ENCODE data around the gene ATRIP.
A peak's percentile ranks its signal among the peaks of the same experiment; 100 is the strongest.

The ATRIP gene

DNA sequence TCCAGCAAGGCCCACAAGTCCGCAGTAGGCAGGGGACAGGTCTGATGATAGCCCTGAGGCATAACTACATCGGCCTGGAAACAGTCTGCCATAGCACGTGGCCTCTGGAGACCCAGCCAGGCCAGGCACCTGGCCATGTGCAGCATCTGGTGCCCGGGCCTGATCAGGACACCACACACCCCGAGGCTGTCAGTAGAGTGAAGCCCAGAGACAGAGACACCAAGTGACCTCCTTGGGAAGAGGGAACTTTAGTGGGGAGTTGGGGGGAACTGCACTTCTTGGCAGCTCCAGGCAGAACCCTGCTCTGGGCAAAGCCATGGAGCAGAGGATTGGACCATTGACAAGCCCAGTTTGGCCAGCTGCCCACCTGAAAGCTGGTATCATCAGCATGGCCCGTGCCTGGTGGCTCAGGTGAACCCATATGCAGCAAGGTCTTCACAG, 56.2 kb downstream of the ATRIP start:
- H3K9me3 ChIP-seq (ENCODE audit: severe bottlenecking), result no peaks in the 10 kb centered on the region
- H3K36me3 ChIP-seq (ENCODE audit: low read depth), result peaks cover 6% of the 10 kb centered on the region; the same call in 1 of the 2 replicates
- TF ChIP-seq, protein P1, sequence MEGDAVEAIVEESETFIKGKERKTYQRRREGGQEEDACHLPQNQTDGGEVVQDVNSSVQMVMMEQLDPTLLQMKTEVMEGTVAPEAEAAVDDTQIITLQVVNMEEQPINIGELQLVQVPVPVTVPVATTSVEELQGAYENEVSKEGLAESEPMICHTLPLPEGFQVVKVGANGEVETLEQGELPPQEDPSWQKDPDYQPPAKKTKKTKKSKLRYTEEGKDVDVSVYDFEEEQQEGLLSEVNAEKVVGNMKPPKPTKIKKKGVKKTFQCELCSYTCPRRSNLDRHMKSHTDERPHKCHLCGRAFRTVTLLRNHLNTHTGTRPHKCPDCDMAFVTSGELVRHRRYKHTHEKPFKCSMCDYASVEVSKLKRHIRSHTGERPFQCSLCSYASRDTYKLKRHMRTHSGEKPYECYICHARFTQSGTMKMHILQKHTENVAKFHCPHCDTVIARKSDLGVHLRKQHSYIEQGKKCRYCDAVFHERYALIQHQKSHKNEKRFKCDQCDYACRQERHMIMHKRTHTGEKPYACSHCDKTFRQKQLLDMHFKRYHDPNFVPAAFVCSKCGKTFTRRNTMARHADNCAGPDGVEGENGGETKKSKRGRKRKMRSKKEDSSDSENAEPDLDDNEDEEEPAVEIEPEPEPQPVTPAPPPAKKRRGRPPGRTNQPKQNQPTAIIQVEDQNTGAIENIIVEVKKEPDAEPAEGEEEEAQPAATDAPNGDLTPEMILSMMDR (IDR thresholded peaks at IDR 0.05; ENCODE audit: poor library complexity, severe bottlenecking), result no peak
- peaks cover 12% of the 10 kb centered on the region for H3K4me1 ChIP-seq (ENCODE audit: insufficient read depth, poor library complexity, severe bottlenecking)
- H3K27ac ChIP-seq (ENCODE audit: poor library complexity, severe bottlenecking), result peak overlapping the region; percentile 68
- no peak overlapping the region for H3K4me3 ChIP-seq (ENCODE audit: severe bottlenecking)
- DNase-seq (ENCODE audit: low spot score) (no peak), ATAC-seq (ENCODE audit: low read depth) (no peak)
- no peaks in the 10 kb centered on the region for H3K27me3 ChIP-seq (ENCODE audit: insufficient read depth, poor library complexity, severe bottlenecking)

DNA sequence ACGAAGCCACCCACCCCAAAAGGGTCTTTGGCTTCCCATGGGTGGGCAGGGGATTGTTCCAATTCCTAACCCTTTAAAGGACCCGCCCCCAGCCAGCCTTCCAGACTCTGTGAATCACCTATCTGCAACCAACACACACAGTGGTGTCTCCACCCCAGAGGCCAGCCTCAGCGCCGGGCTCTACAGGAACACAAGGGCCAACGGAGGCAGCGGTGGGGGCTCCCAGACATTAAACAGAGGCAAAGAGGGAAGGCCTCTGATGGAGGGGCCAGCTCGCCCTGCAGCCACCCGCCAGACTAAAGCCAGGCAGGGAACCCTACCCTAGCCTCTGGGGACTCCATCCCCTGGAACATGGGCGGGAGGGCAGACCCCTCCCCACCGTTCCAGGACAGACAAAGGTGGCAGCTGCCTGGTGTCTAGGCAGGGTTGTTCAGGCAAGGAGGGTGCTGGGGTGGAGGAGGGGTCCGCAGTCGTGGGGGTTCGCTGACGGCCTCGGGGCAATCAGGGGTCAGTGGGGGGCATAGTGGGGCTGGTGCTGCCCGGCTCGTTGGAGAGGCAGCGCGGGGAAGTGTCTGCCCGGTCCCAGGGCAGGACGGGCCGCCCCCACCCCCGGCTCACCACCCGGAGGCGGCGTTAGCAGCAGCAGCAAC, 57.0 kb downstream of the ATRIP start:
- H3K27me3 ChIP-seq (ENCODE audit: insufficient read depth, poor library complexity, severe bottlenecking), result no peaks in the 10 kb centered on the region
- TF ChIP-seq, protein P1 (IDR thresholded peaks at IDR 0.05; ENCODE audit: poor library complexity, severe bottlenecking), result no peak
- peaks cover 15% of the 10 kb centered on the region for H3K4me1 ChIP-seq (ENCODE audit: insufficient read depth, poor library complexity, severe bottlenecking)
- no peaks in the 10 kb centered on the region; the same call in 1 of the 2 replicates for H3K36me3 ChIP-seq (ENCODE audit: low read depth)
- peak overlapping the region; percentile 54 for H3K4me3 ChIP-seq (ENCODE audit: severe bottlenecking)
- no peak for DNase-seq (ENCODE audit: low spot score)
- no peaks in the 10 kb centered on the region for H3K9me3 ChIP-seq (ENCODE audit: severe bottlenecking)
- ATAC-seq (ENCODE audit: low read depth), result peak; percentile 32; the same call in 1 of the 3 replicates
- peak overlapping the region; percentile 68 for H3K27ac ChIP-seq (ENCODE audit: poor library complexity, severe bottlenecking)

DNA sequence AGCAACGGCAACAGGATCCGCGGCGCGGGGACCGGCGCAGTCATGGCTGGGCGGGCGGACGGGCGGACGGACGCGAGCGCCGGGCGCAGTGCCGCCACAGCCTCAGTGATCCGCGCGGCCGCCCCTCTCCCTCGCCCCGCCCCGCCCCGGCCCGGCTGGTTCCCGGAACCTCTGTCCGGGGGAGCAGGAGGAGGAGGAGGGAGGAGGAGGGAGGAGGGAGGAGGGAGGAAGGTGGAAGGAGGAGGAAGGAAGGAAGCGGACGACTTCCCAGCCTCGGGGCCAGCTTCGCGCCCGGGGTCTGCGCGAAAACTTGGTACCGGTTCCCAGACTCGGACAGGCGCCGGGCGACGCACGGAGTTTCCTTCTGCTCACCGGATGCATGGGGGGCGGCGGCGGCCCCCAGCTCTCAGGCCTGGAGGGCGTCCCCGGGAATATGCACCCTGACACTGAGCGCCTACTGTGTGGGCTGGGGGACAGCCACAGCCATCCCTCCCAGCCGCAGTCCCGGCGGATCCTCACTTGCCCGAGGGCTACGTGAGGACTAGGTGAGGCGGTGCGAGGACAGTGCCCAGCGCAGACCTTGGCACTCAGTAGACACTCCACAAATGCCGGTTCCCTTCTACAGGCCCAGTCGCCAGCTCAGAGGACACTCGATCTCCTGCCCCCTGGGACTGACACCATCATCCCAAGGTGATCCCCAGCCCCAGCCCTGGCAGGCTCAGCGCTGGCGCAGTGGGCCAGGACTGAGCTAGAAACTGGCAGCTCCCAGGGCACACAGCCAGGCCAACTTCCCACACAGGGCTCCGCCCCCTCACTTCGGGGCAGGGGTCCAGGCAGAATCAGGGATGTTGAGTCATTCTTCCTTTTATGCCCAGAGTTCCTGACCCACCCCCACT, 57.8 kb downstream of the ATRIP start, which contains the start of gene SHISA5:
Gene SHISA5, minus strand, starts transcription at position 124 of the 896 bp plus-strand sequence. Its CDS starts 80 bp downstream, at position 44.
- Histone ChIP-seq H3K4me1 (ENCODE audit: insufficient read depth, poor library complexity, severe bottlenecking) (peaks cover 15% of the 10 kb centered on the region), H3K4me3 (ENCODE audit: severe bottlenecking) (peak within 1 kb of the TSS; percentile 54), H3K27me3 (ENCODE audit: insufficient read depth, poor library complexity, severe bottlenecking) (no peaks in the 10 kb centered on the region), H3K36me3 (ENCODE audit: low read depth) (no peaks in the 10 kb centered on the region), H3K27ac (ENCODE audit: poor library complexity, severe bottlenecking) (peak within 1 kb of the TSS; percentile 68), H3K9me3 (ENCODE audit: severe bottlenecking) (no peaks in the 10 kb centered on the region)
- TF ChIP-seq, protein P1 (IDR thresholded peaks at IDR 0.05; ENCODE audit: poor library complexity, severe bottlenecking), result no peak
- peak; percentile 41 for ATAC-seq (ENCODE audit: low read depth)
- no peak for DNase-seq (ENCODE audit: low spot score)

DNA sequence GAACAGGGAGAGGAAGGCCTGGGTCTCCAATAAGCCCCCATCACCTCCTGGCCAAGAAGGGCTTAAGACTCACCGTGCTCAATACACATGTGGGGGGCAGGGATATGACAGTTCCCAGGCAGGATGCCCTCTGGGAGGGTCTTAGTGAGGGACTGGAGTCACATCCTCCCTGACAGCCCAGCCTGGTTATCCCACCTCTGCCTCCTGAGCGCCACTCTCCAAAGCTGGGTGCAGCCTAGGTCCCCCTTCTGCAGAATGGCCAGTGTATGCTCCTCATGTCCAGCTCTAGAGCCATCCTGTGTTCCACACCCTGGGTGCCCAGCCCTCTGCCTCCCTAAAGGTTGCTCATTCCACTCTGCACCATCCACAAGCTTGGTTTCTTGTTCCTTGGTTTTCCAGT, 58.6 kb downstream of the ATRIP start:
- Histone ChIP-seq H3K36me3 (ENCODE audit: low read depth) (no peaks in the 10 kb centered on the region), H3K9me3 (ENCODE audit: severe bottlenecking) (no peaks in the 10 kb centered on the region), H3K27ac (ENCODE audit: poor library complexity, severe bottlenecking) (peak overlapping the region; percentile 68), H3K27me3 (ENCODE audit: insufficient read depth, poor library complexity, severe bottlenecking) (no peaks in the 10 kb centered on the region), H3K4me1 (ENCODE audit: insufficient read depth, poor library complexity, severe bottlenecking) (peaks cover 15% of the 10 kb centered on the region), H3K4me3 (ENCODE audit: severe bottlenecking) (no peak overlapping the region)
- DNase-seq (ENCODE audit: low spot score) (no peak), ATAC-seq (ENCODE audit: low read depth) (no peak)
- TF ChIP-seq, protein P1 (IDR thresholded peaks at IDR 0.05; ENCODE audit: poor library complexity, severe bottlenecking), result no peak

Data from RWPE2 (cell line).